T-cell (primary cell): Measurements from ENCODE around the gene ITPR1. TPM values are rescaled to one million over a fixed set of nuclear protein-coding genes. Genes with fewer than 3 reads are reported as not detected.
A peak's percentile ranks its signal among the peaks of the same experiment; 100 is the strongest.

Source experiments
- ATAC-seq, 4 experiments: fragments of 200-7000 bp in 3 of 4; fragments of 150-1000 bp in 1 of 4; cut with Tn5 transposase; replicated peaks in 1 of 4; 1 replicate in 3 of 4; 2 replicates in 1 of 4; pipeline ENCODE4 v1.10.0; 2021; ENCODE audit warnings: moderate library complexity in 3 of 4, mild to moderate bottlenecking in 2 of 4, moderate number of reproducible peaks in 1 of 4
- CTCF ChIA-PET, 2 donors: fragments of 300-600 bp; sonication (Branson Sonifier 250); formaldehyde crosslinking; loops; one replicate each; lab custom pipeline; 2022; ENCODE audit warnings: antibody characterized with exemption in 2 of 2; lab: Charles Lee
- POLR2A ChIA-PET, 2 donors: fragments of 300-600 bp; sonication (Branson Sonifier 250); formaldehyde crosslinking; loops; one replicate each; lab custom pipeline; 2022; ENCODE audit warnings: antibody characterized with exemption in 2 of 2; lab: Charles Lee
- DNase-seq, 35 experiments: peaks; one replicate each; pipeline versions ENCODE4 v3.0.0 to v3.0.0-alpha.2; 2013 to 2023
- H3K27ac ChIP-seq: one replicate; pipeline ENCODE4 v1.5.1; 2013; ENCODE audit warnings: low read length
- H3K27me3 ChIP-seq, 2 experiments: replicated peaks in 1 of 2; 1 replicate in 1 of 2; 2 replicates in 1 of 2; pipeline versions ENCODE4 v1.6.1 to v1.7.0; 2013; ENCODE audit warnings: low read length in 1 of 2, mixed read lengths in 1 of 2; ENCODE audit not compliant: control insufficient read depth in 2 of 2, insufficient read depth in 2 of 2; ENCODE audit errors: extremely low read depth in 1 of 2
- H3K36me3 ChIP-seq, 2 donors: 1 replicate in 1 of 2; 2 replicates in 1 of 2; pipeline versions ENCODE4 v1.6.1 to v1.7.0; 2013; ENCODE audit warnings: low read length in 1 of 2; ENCODE audit not compliant: control insufficient read depth in 2 of 2, insufficient read depth in 1 of 2; ENCODE audit errors: extremely low read depth in 1 of 2
- H3K4me1 ChIP-seq, 2 experiments: 1 replicate in 1 of 2; 2 replicates in 1 of 2; pipeline versions ENCODE4 v1.6.1 to v1.7.0; 2013; ENCODE audit warnings: low read length in 2 of 2, mixed read lengths in 1 of 2; ENCODE audit not compliant: insufficient read depth in 2 of 2, control insufficient read depth in 1 of 2; ENCODE audit errors: extremely low read depth in 1 of 2
- H3K4me3 ChIP-seq, 2 donors: 1 replicate in 1 of 2; 2 replicates in 1 of 2; pipeline versions ENCODE4 v1.5.1 to v1.7.0; 2013; ENCODE audit warnings: mild to moderate bottlenecking in 2 of 2, low read length in 1 of 2, moderate library complexity in 1 of 2; ENCODE audit not compliant: control insufficient read depth in 1 of 2; ENCODE audit errors: extremely low read depth in 1 of 2
- H3K9me3 ChIP-seq: 2 replicates; pipeline ENCODE4 v1.7.0; 2013
- H3K27ac Mint-ChIP-seq, 2 donors: one replicate each; pipeline ENCODE4 v1.8.0; 2020 to 2021; ENCODE audit warnings: mild to moderate bottlenecking in 2 of 2, mixed read lengths in 2 of 2
- H3K27me3 Mint-ChIP-seq, 2 donors: one replicate each; pipeline ENCODE4 v1.8.0; 2021 to 2022; ENCODE audit warnings: mixed read lengths in 2 of 2
- H3K36me3 Mint-ChIP-seq: one replicate; pipeline ENCODE4 v1.8.0; 2021; ENCODE audit warnings: mixed read lengths
- H3K4me1 Mint-ChIP-seq, 3 donors: one replicate each; pipeline ENCODE4 v1.8.0; 2020 to 2022; ENCODE audit warnings: mixed read lengths in 3 of 3, mild to moderate bottlenecking in 1 of 3
- H3K4me3 Mint-ChIP-seq, 3 donors: one replicate each; pipeline ENCODE4 v1.8.0; 2020 to 2022; ENCODE audit warnings: mild to moderate bottlenecking in 3 of 3, mixed read lengths in 3 of 3, moderate library complexity in 3 of 3
- H3K9me3 Mint-ChIP-seq, 3 donors: one replicate each; pipeline ENCODE4 v1.8.0; 2020 to 2022; ENCODE audit warnings: mixed read lengths in 3 of 3
- WGBS: methylation state at CpG from one replicate; pipeline ENCODE4 v1.1.5; 2013; ENCODE audit warnings: missing lambda C conversion rate; ENCODE audit not compliant: insufficient coverage; 5-methylcytosine and 5-hydroxymethylcytosine counted together
- total RNA-seq, 35 experiments: library from RNA in 6 of 35; stranded (reverse) in 6 of 35; fragments of 120-200 nt in 1 of 35; gene quantifications; one replicate each; pipeline versions ENCODE4 v1.2.1 to v1.2.4 and lab custom pipeline; 2013 to 2026

The ITPR1 gene
- total RNA-seq, 5 donors from 2014 or later (not counting 1 experiment from before 2014, with no cell fraction given), result 53.8 to 105 (median 73.1) TPM

- H3K27me3 Mint-ChIP-seq, result no peaks in the 10 kb centered on the region
- H3K36me3 Mint-ChIP-seq, result peaks cover 62% of the 10 kb centered on the region
- H3K4me1 Mint-ChIP-seq, result peaks cover 0 to 6% (median 0%) of the 10 kb centered on the region in 3 donors
- Histone ChIP-seq H3K9me3 (no peaks in the 10 kb centered on the region), H3K27me3 (no peaks in the 10 kb centered on the region), H3K36me3 (peaks cover 5 to 61% of the 10 kb centered on the region in 2 donors), H3K4me1 (no peaks in the 10 kb centered on the region), H3K4me3 (no peak overlapping the region), H3K27ac (no peak overlapping the region)
- WGBS, result 94% methylated on average over 14 of the region's 16 CpGs
- ATAC-seq (no peak), DNase-seq (no peak)
- H3K9me3 Mint-ChIP-seq, result no peaks in the 10 kb centered on the region
- H3K27ac Mint-ChIP-seq, result no peak overlapping the region
- H3K4me3 Mint-ChIP-seq, result no peak overlapping the region
- CTCF ChIA-PET, result interaction anchor here (0.6 to 5.2 kb wide), 8 partner anchors 19 to 349 kb away, joined by 3 to 129 read pairs (median 7); no protein-coding TSS in a partner anchor
- POLR2A ChIA-PET, result interaction anchor here in 1 of 2 donors (0.6 kb wide), 1 partner anchor 25 kb away, joined by 3 read pairs; no protein-coding TSS in a partner anchor
Measured at GRCh38 chr3:4710191-4710590, 217.0 kb downstream of the ITPR1 start.

GRCh38 chr3:4711680-4711992 lies 218.5 kb downstream of the ITPR1 start:
- Histone ChIP-seq H3K27ac (no peak overlapping the region), H3K4me1 (no peaks in the 10 kb centered on the region), H3K27me3 (no peaks in the 10 kb centered on the region), H3K4me3 (no peak overlapping the region), H3K9me3 (no peaks in the 10 kb centered on the region), H3K36me3 (peaks cover 5 to 55% of the 10 kb centered on the region in 2 donors)
- POLR2A ChIA-PET, result interaction anchor here in 1 of 2 donors (1.3 kb wide), 1 partner anchor 272 kb away, joined by 3 read pairs; no protein-coding TSS in a partner anchor
- Mint-ChIP-seq H3K4me3 (no peak overlapping the region), H3K4me1 (peaks cover 0 to 6% (median 0%) of the 10 kb centered on the region in 3 donors), H3K9me3 (no peaks in the 10 kb centered on the region), H3K27ac (no peak overlapping the region), H3K27me3 (no peaks in the 10 kb centered on the region), H3K36me3 (peaks cover 53% of the 10 kb centered on the region)
- DNase-seq, result no peak
- no CpG with 5 or more reads among the region's 1 CpG for WGBS
- ATAC-seq, result peak in 1 of 4 experiments; percentile 14
- CTCF ChIA-PET, result interaction anchor here (0.5 to 5.2 kb wide), 77 partner anchors 9 to 512 kb away, joined by 3 to 129 read pairs (median 4); partner anchors contain the start of gene BHLHE40 (in 1 of the 2)

- Histone ChIP-seq H3K36me3 (peaks cover 5 to 55% of the 10 kb centered on the region in 2 donors), H3K9me3 (no peaks in the 10 kb centered on the region), H3K4me1 (no peaks in the 10 kb centered on the region), H3K4me3 (no peak overlapping the region), H3K27me3 (no peaks in the 10 kb centered on the region), H3K27ac (no peak overlapping the region)
- H3K9me3 Mint-ChIP-seq, result no peaks in the 10 kb centered on the region
- H3K27me3 Mint-ChIP-seq, result no peaks in the 10 kb centered on the region
- peaks cover 53% of the 10 kb centered on the region for H3K36me3 Mint-ChIP-seq
- POLR2A ChIA-PET, result interaction anchor here in 1 of 2 donors (1.3 kb wide), 1 partner anchor 272 kb away, joined by 3 read pairs; no protein-coding TSS in a partner anchor
- DNase-seq (no peak), ATAC-seq (no peak)
- CTCF ChIA-PET, result interaction anchor here (0.5 to 5.2 kb wide), 62 partner anchors 8 to 512 kb away, joined by 3 to 129 read pairs (median 4); partner anchors contain the start of gene BHLHE40 (in 1 of the 2)
- H3K4me3 Mint-ChIP-seq, result no peak overlapping the region
- WGBS, result no CpG with 5 or more reads among the region's 7 CpGs
- H3K27ac Mint-ChIP-seq, result no peak overlapping the region
- H3K4me1 Mint-ChIP-seq, result peaks cover 0 to 6% (median 0%) of the 10 kb centered on the region in 3 donors
Measured at GRCh38 chr3:4712109-4712508, 219.0 kb downstream of the ITPR1 start.

- no peak overlapping the region for H3K4me3 Mint-ChIP-seq
- H3K36me3 Mint-ChIP-seq, result peaks cover 48% of the 10 kb centered on the region
- no peak for DNase-seq
- Histone ChIP-seq H3K9me3 (no peaks in the 10 kb centered on the region), H3K4me1 (no peaks in the 10 kb centered on the region), H3K36me3 (peaks cover 5 to 60% of the 10 kb centered on the region in 2 donors), H3K4me3 (no peak overlapping the region), H3K27ac (no peak overlapping the region), H3K27me3 (no peaks in the 10 kb centered on the region)
- CTCF ChIA-PET, result interaction anchor here (0.5 to 5.2 kb wide), 5 partner anchors 11 to 363 kb away, joined by 3 to 129 read pairs (median 3); no protein-coding TSS in a partner anchor
- H3K9me3 Mint-ChIP-seq, result no peaks in the 10 kb centered on the region
- no peaks in the 10 kb centered on the region for H3K27me3 Mint-ChIP-seq
- 95% methylated on average over 4 of the region's 7 CpGs for WGBS
- POLR2A ChIA-PET, result interaction anchor here in 1 of 2 donors (0.5 kb wide), 1 partner anchor 30 kb away, joined by 3 read pairs; no protein-coding TSS in a partner anchor
- no peak overlapping the region for H3K27ac Mint-ChIP-seq
- ATAC-seq, result no peak
- H3K4me1 Mint-ChIP-seq, result peaks cover 0 to 6% (median 0%) of the 10 kb centered on the region in 3 donors
Measured at GRCh38 chr3:4714045-4714444, 220.9 kb downstream of the ITPR1 start.

- no peaks in the 10 kb centered on the region for H3K9me3 ChIP-seq
- ATAC-seq (no peak), DNase-seq (no peak)
- Mint-ChIP-seq H3K27ac (no peak overlapping the region), H3K27me3 (no peaks in the 10 kb centered on the region), H3K4me3 (no peak overlapping the region), H3K4me1 (peaks cover 4 to 6% (median 5%) of the 10 kb centered on the region in 3 donors), H3K9me3 (no peaks in the 10 kb centered on the region), H3K36me3 (peaks cover 42% of the 10 kb centered on the region)
- ChIA-PET CTCF (interaction anchor here in 1 of 2 donors (0.6 kb wide), 2 partner anchors 35 to 320 kb away, joined by 3 read pairs; no protein-coding TSS in a partner anchor), POLR2A (no interaction called here)
- H3K36me3 ChIP-seq, result peaks cover 5 to 57% of the 10 kb centered on the region in 2 donors
- H3K4me1 ChIP-seq, result no peaks in the 10 kb centered on the region
- no peaks in the 10 kb centered on the region for H3K27me3 ChIP-seq
- H3K4me3 ChIP-seq, result no peak overlapping the region
- no peak overlapping the region for H3K27ac ChIP-seq
- 100% methylated on average over 1 of the region's 1 CpG for WGBS
Measured at GRCh38 chr3:4716266-4716665, 223.1 kb downstream of the ITPR1 start.

GRCh38 chr3:4716706-4717362 lies 223.7 kb downstream of the ITPR1 start:
- Mint-ChIP-seq H3K27ac (no peak overlapping the region), H3K4me1 (peaks cover 5 to 10% (median 8%) of the 10 kb centered on the region in 3 donors), H3K36me3 (peaks cover 41% of the 10 kb centered on the region), H3K9me3 (no peaks in the 10 kb centered on the region), H3K27me3 (no peaks in the 10 kb centered on the region), H3K4me3 (no peak overlapping the region)
- DNase-seq (no peak), ATAC-seq (no peak)
- H3K4me3 ChIP-seq, result no peak overlapping the region
- peaks cover 5 to 57% of the 10 kb centered on the region in 2 donors for H3K36me3 ChIP-seq
- H3K4me1 ChIP-seq, result no peaks in the 10 kb centered on the region
- 93% methylated on average over 5 of the region's 14 CpGs for WGBS
- H3K27me3 ChIP-seq, result no peaks in the 10 kb centered on the region
- POLR2A ChIA-PET, result no interaction called here
- no peaks in the 10 kb centered on the region for H3K9me3 ChIP-seq
- H3K27ac ChIP-seq, result no peak overlapping the region
- CTCF ChIA-PET, result interaction anchor here (0.6 to 0.9 kb wide), 3 partner anchors 35 to 341 kb away, joined by 3 to 8 read pairs (median 6); no protein-coding TSS in a partner anchor
